Activated CD4-positive, alpha-beta T cell treated with anti-CD3 and anti-CD28 coated beads for 36 hours (primary cell): ENCODE measurements around the gene CDCA4. TPM values are rescaled to one million over a fixed set of nuclear protein-coding genes. Genes with fewer than 3 reads are reported as not detected.

Source experiments
- ATAC-seq: fragments of 200-7000 bp; cut with Tn5 transposase; one replicate; pipeline ENCODE4 v1.10.0; 2021; ENCODE audit warnings: mild to moderate bottlenecking, moderate library complexity
- CTCF ChIA-PET: fragments of 350-600 bp; sonication (Branson Sonifier 250); formaldehyde crosslinking; loops from one replicate; lab custom pipeline; 2021; ENCODE audit warnings: antibody characterized with exemption; lab: Charles Lee
- POLR2A ChIA-PET: fragments of 350-600 bp; sonication (Branson Sonifier 250); formaldehyde crosslinking; loops from one replicate; lab custom pipeline; 2021; ENCODE audit warnings: antibody characterized with exemption, inconsistent platforms; lab: Charles Lee
- DNase-seq: peaks from one replicate; pipeline ENCODE4 v3.0.0-alpha.2; 2020
- H3K27ac Mint-ChIP-seq: one replicate; pipeline ENCODE4 v1.8.0; 2021; ENCODE audit warnings: mixed read lengths
- H3K27me3 Mint-ChIP-seq: one replicate; pipeline ENCODE4 v1.8.0; 2021; ENCODE audit warnings: mixed read lengths
- H3K36me3 Mint-ChIP-seq: one replicate; pipeline ENCODE4 v1.8.0; 2021; ENCODE audit warnings: low read depth, mixed read lengths
- H3K4me1 Mint-ChIP-seq: one replicate; pipeline ENCODE4 v1.8.0; 2021; ENCODE audit warnings: mixed read lengths
- H3K4me3 Mint-ChIP-seq: one replicate; pipeline ENCODE4 v1.8.0; 2021; ENCODE audit warnings: mild to moderate bottlenecking, moderate library complexity, mixed read lengths
- H3K9me3 Mint-ChIP-seq: one replicate; pipeline ENCODE4 v1.8.0; 2021; ENCODE audit warnings: low read depth, mixed read lengths
- intact Hi-C, 2 experiments: fragments of 100-400 bp; cut with DNase I in 1 of 2; cut with micrococcal nuclease in 1 of 2; formaldehyde crosslinking; loops; one replicate each; pipeline versions ENCODE4 v1.14.2 to v1.15.1; 2022 to 2024; cut with DNase I, micrococcal nuclease
- total RNA-seq, 2 experiments: library from RNA; stranded (reverse); gene quantifications; one replicate each; pipeline ENCODE4 v1.2.3, GENCODE V29; 2021

The CDCA4 gene
- total RNA-seq, 2 experiments from 2014 or later, result 52.0 to 62.7 TPM

DNA sequence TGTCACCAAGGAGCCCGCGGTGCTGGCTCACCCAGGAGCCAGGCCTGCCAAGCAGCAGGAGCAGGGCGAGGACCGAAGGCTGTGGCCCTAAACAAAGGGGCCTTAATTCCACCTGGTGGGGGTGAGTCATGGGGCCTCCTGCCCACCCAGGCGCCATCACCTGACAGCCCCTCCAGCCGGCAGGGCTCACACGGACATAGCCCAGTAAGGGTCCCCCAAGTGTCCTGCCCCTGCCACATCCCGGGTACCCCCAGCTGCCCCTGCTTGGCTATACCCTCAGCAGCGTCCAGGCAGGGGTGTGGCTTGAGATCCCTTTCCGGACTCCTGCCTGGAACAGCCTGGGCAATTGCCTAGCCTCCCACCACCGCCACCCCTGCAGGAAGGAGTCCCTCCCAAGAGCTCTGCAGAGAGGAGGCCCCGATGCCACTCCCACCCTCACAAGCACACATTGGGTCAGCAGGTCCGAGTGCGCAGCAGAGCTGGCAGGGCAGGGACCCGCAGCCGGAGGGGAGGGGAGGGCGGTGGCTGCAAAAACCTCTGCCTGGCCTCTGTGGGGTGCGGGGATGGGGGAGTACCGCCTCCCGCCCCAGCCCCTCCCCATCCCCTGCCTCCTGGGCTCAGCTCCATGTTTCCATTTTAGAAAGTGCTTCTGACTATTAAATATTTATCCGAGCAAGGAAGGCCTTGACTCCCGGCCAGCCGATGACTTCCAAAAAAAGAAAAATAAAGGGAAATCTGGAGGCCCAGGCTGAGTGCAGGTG lies 47.3 kb downstream of the CDCA4 start:
- POLR2A ChIA-PET, result no interaction called here
- intact Hi-C loops, result no loop called here
- DNase-seq, result no peak
- CTCF ChIA-PET, result interaction anchor here (0.7 to 4.8 kb wide), 5 partner anchors 8 to 93 kb away, joined by 3 to 70 read pairs (median 4); no protein-coding TSS in a partner anchor
- H3K27ac Mint-ChIP-seq, result no peak overlapping the region
- no peak overlapping the region for H3K4me3 Mint-ChIP-seq
- H3K4me1 Mint-ChIP-seq, result peaks cover 6% of the 10 kb centered on the region
- H3K27me3 Mint-ChIP-seq, result peaks cover 15% of the 10 kb centered on the region
- no peak for ATAC-seq
- H3K9me3 Mint-ChIP-seq, result no peaks in the 10 kb centered on the region
- H3K36me3 Mint-ChIP-seq, result no peaks in the 10 kb centered on the region

DNA sequence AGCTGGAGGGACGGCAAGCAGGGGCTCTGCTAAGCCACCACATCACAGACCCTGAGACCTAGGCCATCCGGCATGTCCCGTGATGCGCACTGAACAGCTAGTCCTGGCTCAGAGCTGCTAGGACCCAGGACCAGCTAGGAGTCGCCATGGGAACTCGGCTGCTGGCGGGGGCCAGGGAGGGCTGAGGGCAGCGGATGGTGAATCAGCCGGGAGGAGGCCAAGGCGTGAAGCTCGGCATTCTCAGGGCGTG lies 47.8 kb downstream of the CDCA4 start:
- intact Hi-C loops, result no loop called here
- Mint-ChIP-seq H3K36me3 (no peaks in the 10 kb centered on the region), H3K4me1 (peaks cover 6% of the 10 kb centered on the region), H3K27ac (no peak overlapping the region), H3K4me3 (no peak overlapping the region), H3K27me3 (peaks cover 15% of the 10 kb centered on the region), H3K9me3 (no peaks in the 10 kb centered on the region)
- DNase-seq (no peak), ATAC-seq (no peak)
- ChIA-PET CTCF (interaction anchor here (0.7 to 4.8 kb wide), 4 partner anchors 9 to 92 kb away, joined by 3 to 70 read pairs (median 8); no protein-coding TSS in a partner anchor), POLR2A (no interaction called here)

- ATAC-seq, result no peak
- ChIA-PET POLR2A (no interaction called here), CTCF (interaction anchor here (0.5 to 4.8 kb wide), 5 partner anchors 9 to 113 kb away, joined by 3 to 70 read pairs (median 3); no protein-coding TSS in a partner anchor)
- no peak overlapping the region for H3K4me3 Mint-ChIP-seq
- peaks cover 13% of the 10 kb centered on the region for H3K27me3 Mint-ChIP-seq
- peaks cover 3% of the 10 kb centered on the region for H3K4me1 Mint-ChIP-seq
- no peak overlapping the region for H3K27ac Mint-ChIP-seq
- no peaks in the 10 kb centered on the region for H3K36me3 Mint-ChIP-seq
- no peaks in the 10 kb centered on the region for H3K9me3 Mint-ChIP-seq
- DNase-seq, result no peak
- intact Hi-C loops, result no loop called here
Measured at GRCh38 chr14:104972301-104973134, 48.4 kb downstream of the CDCA4 start.

- Mint-ChIP-seq H3K9me3 (no peaks in the 10 kb centered on the region), H3K4me3 (no peak overlapping the region), H3K36me3 (no peaks in the 10 kb centered on the region), H3K27ac (no peak overlapping the region), H3K27me3 (peaks cover 8% of the 10 kb centered on the region), H3K4me1 (peaks cover 3% of the 10 kb centered on the region)
- intact Hi-C loops, result no loop called here
- CTCF ChIA-PET, result interaction anchor here (0.5 to 0.7 kb wide), 2 partner anchors 74 to 114 kb away, joined by 3 read pairs; no protein-coding TSS in a partner anchor
- no peak for ATAC-seq
- no peak for DNase-seq
- POLR2A ChIA-PET, result no interaction called here
Measured at GRCh38 chr14:104971447-104972240, 49.2 kb downstream of the CDCA4 start.

GRCh38 chr14:104970231-104971068 lies 50.4 kb downstream of the CDCA4 start:
- intact Hi-C loops, result no loop called here
- Mint-ChIP-seq H3K4me1 (no peaks in the 10 kb centered on the region), H3K27ac (no peak overlapping the region), H3K4me3 (no peak overlapping the region), H3K27me3 (peaks cover 8% of the 10 kb centered on the region), H3K9me3 (no peaks in the 10 kb centered on the region), H3K36me3 (no peaks in the 10 kb centered on the region)
- ATAC-seq (no peak), DNase-seq (no peak)
- POLR2A ChIA-PET, result no interaction called here
- CTCF ChIA-PET, result interaction anchor here (0.7 kb wide), 1 partner anchor 10 kb away, joined by 4 read pairs; no protein-coding TSS in a partner anchor

GRCh38 chr14:104969741-104970230 lies 51.1 kb downstream of the CDCA4 start:
- Mint-ChIP-seq H3K27ac (no peak overlapping the region), H3K9me3 (no peaks in the 10 kb centered on the region), H3K36me3 (no peaks in the 10 kb centered on the region), H3K4me3 (no peak overlapping the region), H3K4me1 (no peaks in the 10 kb centered on the region), H3K27me3 (peaks cover 8% of the 10 kb centered on the region)
- ATAC-seq (no peak), DNase-seq (no peak)
- ChIA-PET CTCF (interaction anchor here (0.7 to 1.1 kb wide), 3 partner anchors 10 to 74 kb away, joined by 3 to 4 read pairs (median 4); no protein-coding TSS in a partner anchor), POLR2A (no interaction called here)
- intact Hi-C loops, result no loop called here

GRCh38 chr14:104968541-104969401 lies 52.1 kb downstream of the CDCA4 start:
- no peak overlapping the region for H3K27ac Mint-ChIP-seq
- no peaks in the 10 kb centered on the region for H3K36me3 Mint-ChIP-seq
- no peak overlapping the region for H3K4me3 Mint-ChIP-seq
- peaks cover 8% of the 10 kb centered on the region for H3K27me3 Mint-ChIP-seq
- no peak for ATAC-seq
- ChIA-PET POLR2A (interaction anchor here (0.6 kb wide), 1 partner anchor 95 kb away, joined by 3 read pairs; no protein-coding TSS in a partner anchor), CTCF (interaction anchor here (0.6 to 1.1 kb wide), 5 partner anchors 22 to 97 kb away, joined by 3 to 4 read pairs (median 3); no protein-coding TSS in a partner anchor)
- intact Hi-C loops, result no loop called here
- no peaks in the 10 kb centered on the region for H3K9me3 Mint-ChIP-seq
- H3K4me1 Mint-ChIP-seq, result no peaks in the 10 kb centered on the region
- no peak for DNase-seq

- no peaks in the 10 kb centered on the region for H3K4me1 Mint-ChIP-seq
- no peak overlapping the region for H3K4me3 Mint-ChIP-seq
- ChIA-PET POLR2A (no interaction called here), CTCF (no interaction called here)
- intact Hi-C loops, result no loop called here
- ATAC-seq (no peak), DNase-seq (no peak)
- H3K27me3 Mint-ChIP-seq, result peaks cover 8% of the 10 kb centered on the region
- no peaks in the 10 kb centered on the region for H3K36me3 Mint-ChIP-seq
- no peaks in the 10 kb centered on the region for H3K9me3 Mint-ChIP-seq
- H3K27ac Mint-ChIP-seq, result no peak overlapping the region
Measured at GRCh38 chr14:104968153-104968527, 52.7 kb downstream of the CDCA4 start.

DNA sequence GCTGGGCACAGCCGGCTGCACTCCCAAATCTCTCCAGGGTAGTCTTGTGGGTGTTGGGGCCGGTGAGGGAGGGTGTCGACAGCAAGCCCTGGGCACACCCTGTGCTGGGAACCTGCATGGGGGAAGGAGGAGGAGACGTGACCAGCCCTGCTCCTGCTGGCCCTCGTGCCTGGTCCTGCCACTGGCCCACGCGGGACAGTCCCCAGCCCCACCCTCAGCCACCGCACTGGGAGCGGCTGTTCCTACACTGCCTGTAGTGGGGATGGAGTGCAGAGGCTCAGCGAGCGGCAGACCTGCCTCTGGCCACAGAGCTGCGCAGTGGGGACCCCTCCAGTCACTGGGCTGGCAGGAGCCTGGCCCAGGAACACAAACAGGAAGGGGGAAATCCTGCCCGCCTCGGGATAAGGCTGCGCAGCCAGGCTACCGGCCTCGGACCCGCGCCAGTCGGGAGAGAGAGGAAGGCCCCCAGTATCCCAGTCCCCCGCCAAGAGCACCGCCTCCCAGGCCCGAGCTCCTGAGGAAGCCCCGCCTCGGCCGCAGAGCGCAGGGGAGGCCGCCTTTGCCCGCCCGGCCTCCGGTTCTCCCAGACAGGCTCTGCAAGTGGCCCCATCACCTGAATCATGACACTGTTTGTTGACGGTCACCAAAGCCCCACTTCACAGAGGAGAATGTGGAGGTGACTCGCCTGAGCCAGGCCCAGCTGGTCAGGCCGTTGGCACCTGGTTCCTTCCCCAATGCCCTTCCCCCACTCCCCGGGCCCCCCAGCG lies 53.3 kb downstream of the CDCA4 start:
- POLR2A ChIA-PET, result no interaction called here
- no peak overlapping the region for H3K4me3 Mint-ChIP-seq
- no peaks in the 10 kb centered on the region for H3K9me3 Mint-ChIP-seq
- CTCF ChIA-PET, result interaction anchor here (0.8 kb wide), 1 partner anchor 8 kb away, joined by 3 read pairs; no protein-coding TSS in a partner anchor
- no peak overlapping the region for H3K27ac Mint-ChIP-seq
- H3K27me3 Mint-ChIP-seq, result peaks cover 8% of the 10 kb centered on the region
- H3K4me1 Mint-ChIP-seq, result no peaks in the 10 kb centered on the region
- peak; percentile 30 for ATAC-seq
- no peaks in the 10 kb centered on the region for H3K36me3 Mint-ChIP-seq
- intact Hi-C loops, result no loop called here
- peak; percentile 13 for DNase-seq
